GM12875 (cell line): ENCODE data around the gene MED16.
"Not testable (repeated sequence)": the region's sequence is repeated elsewhere in the genome, so short reads cannot be mapped to it uniquely, and the experiment has no call there.

Source experiments
- H3K4me3 ChIP-seq: one replicate; pipeline ENCODE4 v1.5.1; 2011; ENCODE audit warnings: low read depth, low read length, control low read depth
- CTCF ChIP-seq: IDR thresholded peaks from 2 replicates; pipeline ENCODE4 v1.5.1; 2011; ENCODE audit warnings: low read depth, mild to moderate bottlenecking, control low read depth, inconsistent platforms, low read length, moderate library complexity, borderline replicate concordance; ENCODE audit not compliant: insufficient read depth

The MED16 gene

GRCh38 chr19:884420-885211, 8.4 kb downstream of the MED16 start:
- no peak for TF ChIP-seq CTCF
- no peak overlapping the region for H3K4me3 ChIP-seq

- H3K4me3 ChIP-seq = no peak overlapping the region
- TF ChIP-seq CTCF = no peak
These were observed 9.3 kb downstream of the MED16 start for GRCh38 chr19:883661-884211.

- H3K4me3 ChIP-seq = no peak overlapping the region
- no peak for TF ChIP-seq CTCF
These were observed 10.0 kb downstream of the MED16 start for GRCh38 chr19:882871-883497.

GRCh38 chr19:881385-882071, 11.5 kb downstream of the MED16 start:
- H3K4me3 ChIP-seq = no peak overlapping the region
- TF ChIP-seq CTCF = no peak

GRCh38 chr19:879711-880438, 13.1 kb downstream of the MED16 start:
- no peak overlapping the region for H3K4me3 ChIP-seq
- TF ChIP-seq CTCF = no peak

GRCh38 chr19:878751-879561, 14.0 kb downstream of the MED16 start:
- not testable (repeated sequence) for H3K4me3 ChIP-seq

- H3K4me3 ChIP-seq = not testable (repeated sequence)
These were observed 14.9 kb downstream of the MED16 start for GRCh38 chr19:877992-878660.
